ENCODE results near the gene GSK3A. TPM values are rescaled to one million over a fixed set of nuclear protein-coding genes. Genes with fewer than 3 reads are reported as not detected.

Gene GSK3A
- total and polyA plus RNA-seq, 9 of the 15 experiments (the other 6 are each of a cell fraction or from before 2014, with no cell fraction given), result 0.62 to 90.7 (median 33.3) TPM

GRCh38 chr19:42219812-42220750 is 22.3 kb downstream of the GSK3A start, which contains the start of gene ZNF526 (continued):
- TF ChIP-seq ZBTB34 (CRISPR knock-in tag; IDR thresholded peaks at IDR 0.05) (no peak), GABPB1 (CRISPR knock-in tag; IDR thresholded peaks at IDR 0.05) (no peak; the same call in 1 of the 2 replicates), PHF21A (IDR thresholded peaks at IDR 0.05; ENCODE audit: borderline replicate concordance, low read depth) (no peak), ESRRA (IDR thresholded peaks at IDR 0.05; ENCODE audit: borderline replicate concordance, low read depth) (no peak; the same call in none of the 2 replicates), MAFF (IDR thresholded peaks at IDR 0.05; ENCODE audit: low read length) (no peak), RUNX1 (IDR thresholded peaks at IDR 0.05; ENCODE audit: low read depth) (0 out of 2 replicates have a peak, but pooled peaks have one; percentile 10), ZNF318 (IDR thresholded peaks at IDR 0.05; ENCODE audit: borderline replicate concordance in 1 of 2, low read depth in 1 of 2) (no peak), KDM4B (IDR thresholded peaks at IDR 0.05; ENCODE audit: borderline replicate concordance in 2 of 2, low read depth in 1 of 2) (no peak; a peak in 1 of 4 replicates), FOXO4 (CRISPR knock-in tag; IDR thresholded peaks at IDR 0.05) (no peak), HMGXB4 (CRISPR knock-in tag; IDR thresholded peaks at IDR 0.05) (no peak)
